ENCODE measurements around the gene CPLANE1.

CPLANE1 gene

DNA sequence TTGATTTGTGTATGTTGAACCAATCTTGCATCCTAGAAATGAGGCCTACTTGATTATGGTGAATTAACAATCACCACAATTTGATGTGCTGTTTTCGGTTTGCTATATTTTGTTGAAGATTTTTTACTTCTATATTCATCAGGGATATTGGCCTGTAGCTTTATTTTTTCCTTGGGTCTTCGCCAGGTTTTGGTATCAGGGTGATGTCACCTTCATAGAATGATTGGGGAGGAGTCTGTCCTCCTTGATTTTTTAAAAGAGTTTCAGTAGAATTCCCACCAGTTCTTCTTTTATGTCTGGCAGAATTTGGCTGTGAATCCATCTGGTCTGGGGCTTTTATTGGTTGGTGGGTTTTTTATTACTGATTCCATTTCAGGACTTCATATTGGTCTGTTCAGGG, 115.2 kb downstream of the CPLANE1 start:
- DNase-seq (ENCODE audit: low read depth) = no peak

GRCh38 chr5:37132646-37133045, 116.5 kb downstream of the CPLANE1 start:
- no peak overlapping the region for H3K4me3 ChIP-seq (ENCODE audit: low read depth, low read length)
- DNase-seq (ENCODE audit: low read depth) = no peak
- TF ChIP-seq, protein P1, sequence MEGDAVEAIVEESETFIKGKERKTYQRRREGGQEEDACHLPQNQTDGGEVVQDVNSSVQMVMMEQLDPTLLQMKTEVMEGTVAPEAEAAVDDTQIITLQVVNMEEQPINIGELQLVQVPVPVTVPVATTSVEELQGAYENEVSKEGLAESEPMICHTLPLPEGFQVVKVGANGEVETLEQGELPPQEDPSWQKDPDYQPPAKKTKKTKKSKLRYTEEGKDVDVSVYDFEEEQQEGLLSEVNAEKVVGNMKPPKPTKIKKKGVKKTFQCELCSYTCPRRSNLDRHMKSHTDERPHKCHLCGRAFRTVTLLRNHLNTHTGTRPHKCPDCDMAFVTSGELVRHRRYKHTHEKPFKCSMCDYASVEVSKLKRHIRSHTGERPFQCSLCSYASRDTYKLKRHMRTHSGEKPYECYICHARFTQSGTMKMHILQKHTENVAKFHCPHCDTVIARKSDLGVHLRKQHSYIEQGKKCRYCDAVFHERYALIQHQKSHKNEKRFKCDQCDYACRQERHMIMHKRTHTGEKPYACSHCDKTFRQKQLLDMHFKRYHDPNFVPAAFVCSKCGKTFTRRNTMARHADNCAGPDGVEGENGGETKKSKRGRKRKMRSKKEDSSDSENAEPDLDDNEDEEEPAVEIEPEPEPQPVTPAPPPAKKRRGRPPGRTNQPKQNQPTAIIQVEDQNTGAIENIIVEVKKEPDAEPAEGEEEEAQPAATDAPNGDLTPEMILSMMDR (IDR thresholded peaks at IDR 0.05; ENCODE audit: insufficient read depth, low read depth, low read length, missing control alignments) = no peak

More for the DNA sequence above, 115.2 kb downstream of the CPLANE1 start:
- no peak overlapping the region for H3K4me3 ChIP-seq (ENCODE audit: low read depth, low read length)
- TF ChIP-seq, protein P1 (IDR thresholded peaks at IDR 0.05; ENCODE audit: insufficient read depth, low read depth, low read length, missing control alignments) = no peak

DNA sequence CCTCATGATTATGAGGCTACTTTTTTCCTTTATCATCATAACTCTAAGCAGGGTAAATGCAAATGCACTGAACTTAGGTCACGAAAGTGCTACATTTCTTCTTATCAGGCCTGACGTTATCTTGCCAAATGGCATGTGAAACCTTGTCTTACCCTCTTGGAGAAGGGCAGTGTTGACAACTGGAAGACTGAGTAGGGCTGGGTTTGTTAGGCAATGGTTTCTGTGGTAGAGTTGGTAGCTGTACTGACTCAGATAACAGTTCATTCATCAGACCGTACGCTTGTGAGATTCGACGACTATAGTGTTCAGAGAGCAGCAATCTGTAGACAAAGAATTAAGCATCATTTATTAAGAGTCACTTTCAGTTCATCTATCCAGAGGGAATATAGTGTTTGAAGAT, 127.7 kb downstream of the CPLANE1 start:
- DNase-seq (ENCODE audit: low read depth) = no peak
- no peak overlapping the region for H3K4me3 ChIP-seq (ENCODE audit: low read depth, low read length)
- TF ChIP-seq, protein P1 (IDR thresholded peaks at IDR 0.05; ENCODE audit: insufficient read depth, low read depth, low read length, missing control alignments) = no peak

DNA sequence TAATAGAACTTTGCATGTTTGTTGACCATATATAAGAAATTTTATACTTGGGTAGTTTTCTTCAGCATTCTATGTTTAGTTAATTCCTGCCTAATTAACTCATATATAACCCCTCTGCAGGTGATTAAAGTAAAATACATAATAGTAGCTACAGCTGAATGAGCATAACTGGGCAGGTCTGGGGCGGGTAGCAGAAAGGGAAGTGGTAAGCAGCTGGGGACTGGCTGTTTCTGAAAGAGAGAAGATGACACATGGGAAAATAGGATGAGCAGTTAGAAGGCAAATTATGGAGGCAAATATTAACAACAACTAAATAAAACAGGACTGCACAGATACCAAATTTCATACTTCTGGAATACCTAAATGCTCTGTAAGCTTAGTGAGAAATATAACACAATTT, 128.1 kb downstream of the CPLANE1 start:
- H3K4me3 ChIP-seq (ENCODE audit: low read depth, low read length) = no peak overlapping the region
- TF ChIP-seq, protein P1 (IDR thresholded peaks at IDR 0.05; ENCODE audit: insufficient read depth, low read depth, low read length, missing control alignments) = no peak
- no peak for DNase-seq (ENCODE audit: low read depth)

GRCh38 chr5:37120270-37120669, 128.9 kb downstream of the CPLANE1 start:
- no peak overlapping the region for H3K4me3 ChIP-seq (ENCODE audit: low read depth, low read length)
- TF ChIP-seq, protein P1 (IDR thresholded peaks at IDR 0.05; ENCODE audit: insufficient read depth, low read depth, low read length, missing control alignments) = peak; percentile 6
- no peak for DNase-seq (ENCODE audit: low read depth)

- no peak overlapping the region for H3K4me3 ChIP-seq (ENCODE audit: low read depth, low read length)
- DNase-seq (ENCODE audit: low read depth) = no peak
- TF ChIP-seq, protein P1 (IDR thresholded peaks at IDR 0.05; ENCODE audit: insufficient read depth, low read depth, low read length, missing control alignments) = no peak
Observed at GRCh38 chr5:37116359-37116758, 132.8 kb downstream of the CPLANE1 start.

DNA sequence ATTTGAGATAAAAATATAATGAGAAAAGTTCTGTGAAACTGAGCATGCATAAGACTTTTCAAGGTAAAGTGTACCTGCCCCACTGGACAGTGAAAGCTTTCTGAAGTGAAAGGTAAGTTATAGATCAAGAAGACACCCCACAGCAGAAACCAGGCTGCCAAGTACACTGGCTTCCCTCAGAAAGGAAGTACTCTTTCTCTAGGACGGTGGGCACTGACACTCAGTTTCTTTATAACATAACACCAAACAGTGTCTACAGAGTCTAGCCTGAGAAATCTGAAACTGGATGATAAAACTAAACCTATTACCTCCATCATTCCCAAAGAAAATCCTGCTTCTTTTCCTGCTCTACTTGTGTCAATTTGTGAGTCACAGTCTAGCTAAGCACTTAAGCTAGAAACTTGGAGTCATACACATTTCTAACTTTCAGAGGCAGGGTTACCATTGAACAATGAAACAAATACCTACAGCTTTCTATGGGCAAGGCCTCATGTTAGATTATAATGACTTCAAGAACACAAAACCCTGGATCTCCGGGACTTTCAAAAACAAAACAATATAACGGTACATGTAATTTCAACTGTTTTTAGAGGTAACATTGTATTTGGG, 136.7 kb downstream of the CPLANE1 start:
- DNase-seq (ENCODE audit: low read depth) = peak; percentile 53
- H3K4me3 ChIP-seq (ENCODE audit: low read depth, low read length) = no peak overlapping the region
- TF ChIP-seq, protein P1 (IDR thresholded peaks at IDR 0.05; ENCODE audit: insufficient read depth, low read depth, low read length, missing control alignments) = no peak
